DMS 273 (cell line): Measurements from ENCODE around the gene ACTN2.

Source experiments
- DNase-seq: peaks from one replicate; lab custom pipeline; 2025; ENCODE audit not compliant: unreplicated experiment; lab: John Stamatoyannopoulos, UW

ACTN2 gene

DNA sequence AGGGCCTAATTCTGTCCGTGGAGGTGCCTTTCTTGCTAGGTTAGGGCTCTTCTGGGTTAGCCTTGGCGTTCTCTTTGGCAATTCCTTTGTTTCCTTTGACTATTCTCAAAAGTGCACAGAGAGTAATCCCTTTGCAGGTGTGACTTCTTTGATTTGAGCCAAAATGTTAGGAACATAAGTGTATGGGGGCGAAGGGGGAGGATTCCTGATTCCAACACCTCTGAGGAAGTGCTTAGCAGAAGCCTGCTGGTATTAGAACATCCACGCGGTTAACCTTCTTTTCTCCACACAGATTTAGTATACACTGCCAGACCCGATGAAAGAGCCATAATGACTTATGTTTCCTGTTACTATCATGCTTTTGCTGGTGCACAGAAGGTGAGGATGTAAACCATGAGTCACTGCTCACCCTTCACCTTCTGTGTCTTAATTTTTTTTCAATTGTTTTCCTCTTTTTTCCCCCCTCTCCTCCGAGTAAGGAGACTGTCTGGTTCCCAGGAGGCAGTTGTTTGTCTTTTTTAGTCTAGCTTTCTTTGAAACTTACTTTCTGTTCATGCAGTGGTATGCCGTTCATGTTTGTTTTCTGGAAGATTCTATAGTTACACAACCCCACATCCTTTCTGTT lies 48.0 kb downstream of the ACTN2 start:
- no peak for DNase-seq

GRCh38 chr1:236736761-236737160 lies 50.5 kb downstream of the ACTN2 start:
- no peak for DNase-seq

- DNase-seq: no peak
Observed at GRCh38 chr1:236741753-236742152, 55.5 kb downstream of the ACTN2 start.

GRCh38 chr1:236742421-236743160 lies 56.3 kb downstream of the ACTN2 start:
- no peak for DNase-seq

DNA sequence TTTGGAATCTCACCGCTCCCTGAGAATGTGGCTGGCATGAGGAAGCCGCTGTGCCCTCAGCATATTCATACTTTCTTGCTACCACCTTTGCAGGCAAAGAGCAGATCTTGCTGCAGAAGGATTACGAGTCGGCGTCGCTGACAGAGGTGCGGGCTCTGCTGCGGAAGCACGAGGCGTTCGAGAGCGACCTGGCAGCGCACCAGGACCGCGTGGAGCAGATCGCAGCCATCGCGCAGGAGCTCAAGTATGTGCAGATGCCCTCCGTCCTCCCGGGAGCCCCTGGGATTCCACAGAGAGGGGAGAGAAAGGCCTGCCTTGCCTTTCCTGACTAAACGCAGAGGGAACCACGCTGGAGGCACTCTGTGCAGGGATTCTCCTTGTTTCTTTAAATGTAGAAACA lies 58.2 kb downstream of the ACTN2 start:
- DNase-seq: no peak

DNA sequence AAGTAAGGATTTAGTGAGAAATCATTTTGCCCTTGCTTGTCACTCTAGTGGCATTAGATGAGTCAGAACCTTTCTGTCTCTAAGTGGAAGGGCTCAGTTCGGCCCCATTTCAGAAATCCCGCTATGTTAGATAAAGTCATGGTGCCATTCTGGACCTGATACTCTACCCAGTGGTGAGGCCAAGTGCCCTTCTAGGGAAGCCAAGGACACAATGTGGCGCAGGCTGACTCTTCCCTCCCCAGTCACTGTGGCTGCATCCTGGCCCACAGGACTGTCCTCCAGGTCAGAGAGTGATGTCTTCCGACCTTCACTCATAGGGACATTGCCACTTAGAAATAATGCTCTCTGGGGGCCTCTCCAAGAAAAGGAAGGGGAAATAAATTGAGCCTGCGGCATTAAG lies 60.5 kb downstream of the ACTN2 start:
- no peak for DNase-seq

DNA sequence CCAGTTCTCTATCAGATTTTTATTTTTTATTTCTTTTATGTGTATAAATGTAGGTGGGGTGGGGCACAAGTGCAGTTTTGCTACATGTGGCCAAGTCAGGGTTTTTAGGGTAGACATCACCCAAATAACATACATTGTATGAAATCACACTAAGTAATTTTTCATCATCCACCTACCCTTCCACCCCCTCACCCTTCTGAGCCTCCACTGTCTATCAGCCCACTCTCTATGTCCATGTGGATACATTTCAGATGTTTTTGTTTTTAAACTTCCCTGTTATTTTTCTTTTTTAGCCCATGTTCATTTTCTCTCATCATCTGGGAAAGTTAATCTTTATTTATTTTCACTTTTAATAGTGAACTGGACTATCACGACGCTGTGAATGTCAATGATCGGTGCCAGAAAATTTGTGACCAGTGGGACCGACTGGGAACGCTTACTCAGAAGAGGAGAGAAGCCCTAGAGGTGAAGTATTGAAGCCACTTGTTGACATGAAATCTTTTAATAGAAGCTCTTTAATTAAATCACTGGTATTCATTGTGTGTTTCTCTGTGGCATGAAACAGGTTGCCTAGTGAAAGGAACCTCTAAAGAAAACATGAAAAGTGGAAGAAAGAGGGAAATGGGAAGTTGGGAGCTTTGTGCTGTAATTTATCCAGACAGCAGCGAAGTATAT lies 61.1 kb downstream of the ACTN2 start:
- DNase-seq: no peak

DNA sequence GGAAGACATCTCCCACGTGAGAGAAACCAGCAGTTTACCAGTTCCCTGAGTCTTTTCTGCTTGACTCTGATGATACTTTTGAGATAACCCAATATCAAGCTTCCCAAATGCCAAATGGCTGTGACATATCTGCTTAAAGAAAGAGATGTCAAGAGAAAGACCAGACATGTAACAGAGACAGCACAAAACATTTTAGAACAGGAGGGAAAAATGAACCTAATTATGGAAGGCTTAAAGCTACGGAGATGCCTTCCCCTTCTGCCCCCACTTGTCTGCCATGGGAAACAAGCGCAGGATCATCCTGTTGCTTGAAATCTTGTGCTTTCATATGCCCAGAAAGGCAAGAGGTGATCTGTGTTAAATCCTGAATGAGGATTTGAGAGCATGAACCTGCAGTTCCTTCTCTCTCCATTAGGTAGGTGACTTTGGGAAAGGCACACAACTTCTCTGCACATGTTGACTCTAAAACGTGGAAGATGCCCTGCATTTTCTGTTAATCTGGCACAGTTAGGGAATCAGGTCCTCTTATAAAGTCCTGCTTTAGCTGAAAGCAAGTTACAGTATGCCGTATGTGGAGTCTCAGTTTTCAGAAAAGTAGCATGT lies 62.1 kb downstream of the ACTN2 start:
- peak; percentile 10 for DNase-seq

DNA sequence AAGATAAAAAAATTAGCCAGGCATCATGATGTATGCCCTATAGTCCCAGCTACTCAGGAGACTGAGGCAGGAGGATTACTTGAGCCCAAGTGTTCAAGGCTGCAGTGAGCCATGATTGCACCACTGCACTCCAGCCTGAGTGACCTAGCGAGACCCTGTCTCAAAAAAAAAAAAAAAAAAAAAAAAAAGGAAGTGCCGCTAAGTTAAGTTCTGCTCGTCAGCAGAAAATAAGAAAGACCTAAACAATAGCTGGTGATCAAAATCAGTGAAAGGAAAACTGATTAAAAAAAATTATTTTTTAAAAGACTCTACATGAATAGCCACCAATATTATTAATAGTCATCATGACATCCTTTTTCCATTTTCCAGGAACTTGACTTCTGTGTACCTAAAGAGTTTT lies 64.6 kb downstream of the ACTN2 start:
- no peak for DNase-seq

GRCh38 chr1:236751385-236751784 lies 65.1 kb downstream of the ACTN2 start:
- no peak for DNase-seq

GRCh38 chr1:236751935-236752334 lies 65.6 kb downstream of the ACTN2 start:
- no peak for DNase-seq

DNA sequence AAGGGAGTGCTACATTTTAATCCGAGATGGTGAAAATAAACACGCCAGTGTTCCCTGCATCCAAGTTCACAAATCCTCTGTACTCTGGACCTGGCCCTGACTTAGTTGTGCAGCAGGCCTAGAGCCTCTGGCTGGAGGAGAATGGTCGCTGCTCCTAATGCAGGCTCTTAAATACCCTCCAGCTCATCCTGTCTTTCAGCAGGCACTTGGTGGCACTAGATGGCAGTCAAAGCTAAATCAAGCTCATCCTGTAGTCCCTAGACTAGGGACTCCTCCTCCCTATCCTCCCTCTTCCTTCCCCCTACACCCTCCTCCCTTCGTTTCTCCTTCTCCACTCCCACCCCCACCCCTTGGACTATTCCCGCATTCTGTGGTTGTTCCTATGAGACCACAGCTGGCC lies 67.2 kb downstream of the ACTN2 start:
- DNase-seq: peak; percentile 32

GRCh38 chr1:236753964-236754363 lies 67.7 kb downstream of the ACTN2 start:
- DNase-seq: no peak

- no peak for DNase-seq
Observed at GRCh38 chr1:236754525-236755210, 68.4 kb downstream of the ACTN2 start.

- DNase-seq: no peak
Observed at GRCh38 chr1:236757640-236758039, 71.3 kb downstream of the ACTN2 start.

GRCh38 chr1:236759252-236759859 lies 73.1 kb downstream of the ACTN2 start:
- peak; percentile 75 for DNase-seq

- no peak for DNase-seq
Observed at GRCh38 chr1:236760480-236760879, 74.2 kb downstream of the ACTN2 start.

- DNase-seq: no peak
Observed at GRCh38 chr1:236760986-236761385, 74.7 kb downstream of the ACTN2 start.

- no peak for DNase-seq
Observed at GRCh38 chr1:236761397-236762132, 75.3 kb downstream of the ACTN2 start.

DNA sequence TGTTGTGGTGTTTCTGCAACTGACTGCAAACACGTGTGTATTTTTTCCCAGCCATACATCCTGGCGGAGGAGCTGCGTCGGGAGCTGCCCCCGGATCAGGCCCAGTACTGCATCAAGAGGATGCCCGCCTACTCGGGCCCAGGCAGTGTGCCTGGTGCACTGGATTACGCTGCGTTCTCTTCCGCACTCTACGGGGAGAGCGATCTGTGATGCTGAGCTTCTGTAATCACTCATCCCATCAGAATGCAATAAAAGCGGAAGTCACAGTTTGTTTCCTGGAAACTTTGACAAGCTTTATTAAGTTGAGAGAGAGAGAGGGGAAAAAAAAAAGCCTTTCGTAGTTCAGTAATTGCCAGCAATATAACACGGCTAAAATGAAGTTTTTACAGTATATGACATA lies 76.1 kb downstream of the ACTN2 start:
- no peak for DNase-seq
